Raji (cell line): ENCODE measurements around the gene CAPN15.

Experiments used
- POLR2A ChIP-seq: IDR thresholded peaks from 2 replicates; pipeline ENCODE4 v1.6.1; 2011; ENCODE audit warnings: low read depth, low read length, control low read depth; ENCODE audit not compliant: insufficient read depth

Gene CAPN15

DNA sequence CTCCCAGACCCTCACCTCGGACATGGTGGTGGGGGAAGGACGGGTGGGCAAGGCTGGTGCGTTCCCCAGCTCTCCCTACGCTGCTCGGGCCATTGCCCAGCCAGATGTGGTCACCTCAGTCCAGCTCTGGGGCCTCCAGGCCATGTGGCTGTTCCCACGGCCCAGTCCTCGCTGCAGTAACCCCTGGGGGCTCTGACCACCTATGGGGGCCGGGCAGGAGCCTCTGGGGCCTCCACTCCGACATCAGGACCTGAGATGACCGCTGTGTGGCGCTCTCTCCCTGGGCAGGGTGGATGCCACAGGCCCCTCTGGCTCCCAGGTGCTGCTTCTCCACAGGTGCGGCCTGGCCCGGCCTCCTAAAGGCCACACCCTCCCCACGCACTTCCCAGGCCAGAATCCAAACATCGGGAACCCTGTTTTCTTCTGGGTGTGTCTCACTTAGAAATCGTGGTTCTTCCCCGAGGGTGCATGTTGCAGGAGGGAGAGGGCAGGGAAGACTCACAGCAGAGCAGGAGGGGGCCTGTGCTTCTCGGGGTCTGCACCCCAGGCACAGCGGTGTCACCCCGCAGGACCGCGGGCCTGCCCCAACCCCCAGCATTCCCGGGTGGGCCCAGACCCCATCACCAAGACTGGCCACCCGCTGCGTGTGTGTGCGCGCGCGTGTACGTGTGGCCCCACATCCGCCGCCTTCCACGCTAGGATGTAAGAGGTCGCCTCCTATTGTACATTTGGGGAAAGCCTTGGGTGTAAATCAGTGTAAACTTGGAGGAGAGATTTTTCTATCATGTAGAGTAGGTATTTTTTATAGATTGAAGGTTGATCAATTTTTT is 5.9 kb upstream of the CAPN15 start:
- TF ChIP-seq POLR2A: no peak; the same call in none of the 2 replicates

DNA sequence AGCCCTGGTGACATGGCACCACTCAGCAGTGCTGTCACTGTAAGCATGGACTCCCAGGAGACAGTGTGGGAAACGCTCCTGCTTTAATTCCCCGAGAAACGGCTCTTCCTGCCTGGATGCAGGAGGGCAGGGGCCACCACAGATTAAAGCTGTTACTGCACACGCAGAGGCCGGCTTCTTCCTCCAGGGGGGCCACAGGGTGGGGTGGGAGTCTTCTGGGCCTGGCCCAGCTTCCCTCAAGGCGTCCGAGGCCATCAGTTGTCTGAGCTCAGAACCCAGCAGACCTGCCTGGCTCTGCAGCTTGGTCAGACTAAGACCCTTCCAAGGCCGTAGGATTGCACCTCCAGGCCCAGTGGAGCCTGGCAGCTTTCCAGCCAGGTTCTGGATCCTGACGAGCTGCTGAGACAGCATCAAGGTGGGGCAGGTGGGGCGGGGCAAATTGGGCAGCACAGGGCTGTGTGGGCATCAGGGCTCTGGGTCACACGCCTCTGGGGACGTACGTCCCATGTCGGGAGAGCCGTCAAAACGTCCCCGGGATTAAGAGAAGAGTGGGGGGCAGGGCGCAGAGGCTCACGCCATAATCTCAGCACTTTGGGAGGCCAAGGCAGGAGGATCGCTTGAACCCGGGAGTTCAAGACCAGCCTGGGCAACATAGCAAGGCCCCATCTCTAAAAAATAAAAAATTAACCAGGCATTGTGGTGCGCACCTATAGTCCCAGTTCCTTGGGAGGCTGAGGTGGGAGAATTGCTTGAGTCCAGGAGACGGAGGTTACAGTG is 5.0 kb upstream of the CAPN15 start:
- peak; percentile 28; the same call in 1 of the 2 replicates for TF ChIP-seq POLR2A

DNA sequence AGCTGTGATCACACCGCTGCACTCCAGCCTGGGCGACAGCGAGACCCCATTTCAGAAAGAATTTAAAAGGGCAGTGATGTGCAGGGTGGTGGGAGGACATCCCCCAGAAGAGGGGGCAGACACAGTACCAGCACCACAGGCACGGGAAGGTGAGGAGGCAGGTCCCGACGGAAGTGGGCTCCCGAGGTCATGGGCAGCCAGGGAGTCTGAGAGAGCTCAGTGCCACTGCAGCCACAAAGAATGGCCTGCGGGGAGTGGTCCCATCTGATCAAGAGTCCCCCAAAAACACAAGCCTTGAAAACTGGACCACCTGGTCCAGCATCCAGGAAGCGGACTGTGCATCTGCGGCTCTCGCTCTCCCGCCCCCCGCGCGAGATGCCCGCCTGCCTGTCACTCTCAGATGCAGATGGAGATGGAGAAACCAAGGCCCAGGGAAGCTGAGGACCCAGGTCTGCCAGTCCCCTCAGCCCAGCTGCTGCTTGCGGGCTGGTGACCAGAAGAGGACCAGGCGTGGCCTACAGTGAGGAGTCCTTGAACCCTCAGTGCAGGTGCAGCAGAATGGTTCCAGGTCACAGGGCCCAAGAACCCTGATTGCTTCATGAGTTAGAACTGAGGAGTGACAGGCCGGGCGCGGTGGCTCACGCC is 4.3 kb upstream of the CAPN15 start:
- TF ChIP-seq POLR2A: peak; percentile 45

DNA sequence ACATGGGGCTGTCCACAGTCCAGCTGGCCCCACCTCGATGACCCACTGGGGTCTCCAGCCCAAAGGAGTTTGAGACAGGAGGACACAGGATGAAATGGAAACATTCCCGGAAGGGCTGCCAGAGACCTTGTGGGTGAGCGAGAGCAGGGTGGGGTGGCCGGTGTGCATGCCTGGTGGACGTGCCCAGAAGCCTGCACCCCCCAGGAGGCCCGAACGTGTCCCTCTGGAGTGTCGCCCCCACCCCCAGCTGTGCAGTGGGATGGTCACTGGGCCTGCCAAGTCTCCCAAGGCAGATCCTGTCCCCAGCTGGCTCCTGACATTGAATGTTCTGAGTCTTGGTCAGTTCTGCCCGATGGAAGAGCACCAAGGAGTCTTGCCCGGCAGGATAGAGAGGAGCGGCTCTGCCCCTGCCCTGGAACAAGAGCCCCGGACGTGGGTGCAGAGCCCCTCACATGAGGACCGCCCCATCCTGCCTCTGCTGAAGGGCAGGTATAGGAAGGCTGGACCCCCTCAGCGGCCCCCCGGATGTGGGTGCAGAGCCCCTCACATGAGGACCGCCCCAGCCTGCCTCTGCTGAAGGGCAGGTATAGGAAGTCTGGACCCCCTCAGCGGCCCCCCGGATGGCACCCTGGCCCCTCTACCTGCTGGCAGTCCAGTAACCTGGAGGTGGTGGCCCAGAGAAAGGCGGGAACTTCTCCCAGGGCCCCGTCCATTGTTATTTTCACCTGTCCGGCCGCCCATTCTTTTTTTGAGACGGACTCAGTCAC is 3.1 kb upstream of the CAPN15 start:
- 0 out of 2 replicates have a peak, but pooled peaks have one; percentile 27 for TF ChIP-seq POLR2A

DNA sequence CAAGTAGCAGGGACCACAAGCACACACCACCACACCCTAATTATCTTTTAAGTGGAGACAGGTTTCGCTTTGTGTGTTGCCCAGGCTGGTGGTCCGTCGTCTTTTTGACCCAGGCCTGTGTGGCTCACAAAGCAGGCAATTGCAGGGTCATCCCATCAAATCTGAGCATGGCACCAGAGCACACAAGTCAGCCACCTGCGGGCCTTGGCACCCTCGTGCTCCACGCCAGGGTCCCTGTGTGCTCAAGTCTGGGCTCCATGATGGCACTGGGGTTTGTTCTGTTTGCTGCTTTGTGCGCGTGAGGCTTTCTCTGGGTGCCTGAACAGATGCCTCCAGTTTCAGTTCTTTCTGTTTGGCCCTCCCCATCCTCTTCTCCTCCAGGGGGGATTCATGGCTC is 2.4 kb upstream of the CAPN15 start:
- 0 out of 2 replicates have a peak, but pooled peaks have one; percentile 11 for TF ChIP-seq POLR2A

DNA sequence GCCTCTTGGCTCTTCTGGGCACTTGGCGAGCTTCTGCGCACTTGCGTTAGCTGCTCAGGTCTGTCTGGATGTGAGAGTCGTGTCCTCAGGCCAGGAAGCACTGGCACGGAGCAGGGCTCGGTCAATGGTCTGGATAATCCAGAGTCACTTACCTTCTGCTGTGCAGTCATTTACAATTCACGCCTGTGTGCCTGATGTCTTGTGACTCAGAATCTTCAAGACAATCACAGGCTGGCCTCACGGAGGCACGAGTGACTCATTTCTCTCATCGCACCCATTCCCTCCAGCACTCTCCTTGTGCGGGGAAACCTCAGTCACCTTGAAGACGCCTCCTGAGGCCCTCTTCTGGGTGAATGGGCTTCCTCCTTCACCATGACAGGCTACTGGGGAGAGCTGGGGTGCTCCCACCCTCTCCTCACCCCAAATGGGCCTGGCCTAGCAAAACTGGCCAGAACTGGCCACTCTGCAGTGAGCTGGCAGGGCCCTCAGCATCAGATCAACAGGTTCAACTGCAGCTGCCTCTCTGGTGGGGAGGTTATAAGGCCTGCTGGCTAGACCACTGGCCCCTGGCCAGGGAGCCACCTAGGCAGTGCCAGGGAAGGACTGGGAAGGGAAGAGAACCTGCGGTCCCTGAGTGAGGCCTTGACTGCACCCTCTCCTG is 1.9 kb upstream of the CAPN15 start:
- peak; percentile 28 for TF ChIP-seq POLR2A

DNA sequence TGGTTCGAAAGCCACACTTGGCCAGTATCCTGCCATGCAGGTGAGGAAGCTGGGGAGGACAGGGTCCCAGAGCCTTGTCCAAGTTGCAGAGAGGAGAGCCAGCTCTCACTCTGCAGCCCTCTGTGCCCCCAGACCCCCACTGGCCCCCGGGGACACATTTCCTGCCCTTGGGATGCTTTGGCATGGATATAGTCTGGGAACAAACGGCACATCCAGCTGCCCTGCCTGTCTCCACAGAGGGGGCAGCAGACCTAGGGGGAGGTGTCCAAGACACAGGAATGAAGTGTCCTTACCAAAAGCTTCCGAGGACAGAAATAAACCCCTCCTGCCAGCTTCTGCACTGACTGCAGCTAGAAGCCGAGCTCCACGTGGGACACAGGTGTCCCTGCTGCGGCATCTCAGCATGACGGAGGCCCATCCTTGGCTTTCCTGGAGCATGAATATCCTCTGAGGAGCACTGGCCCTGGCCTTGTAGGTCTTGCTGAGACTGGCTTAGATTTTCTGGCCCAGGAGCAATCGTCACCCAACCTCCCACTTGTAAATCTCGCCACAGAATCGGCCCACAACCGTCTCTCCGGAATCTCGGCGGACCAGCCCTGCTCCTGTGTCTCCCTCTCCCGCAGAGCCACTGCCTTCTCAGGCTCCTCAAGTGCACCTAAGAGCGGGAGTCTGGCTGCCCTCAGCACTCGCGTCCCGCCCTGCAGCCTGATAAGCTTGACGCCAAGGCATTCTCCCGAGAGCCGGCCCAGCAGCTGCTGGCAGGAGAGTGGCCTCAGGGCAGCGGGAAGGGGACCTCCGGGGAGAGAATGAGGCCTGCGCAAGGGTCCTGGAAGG is 1.1 kb upstream of the CAPN15 start:
- 0 out of 2 replicates have a peak, but pooled peaks have one; percentile 26 for TF ChIP-seq POLR2A

DNA sequence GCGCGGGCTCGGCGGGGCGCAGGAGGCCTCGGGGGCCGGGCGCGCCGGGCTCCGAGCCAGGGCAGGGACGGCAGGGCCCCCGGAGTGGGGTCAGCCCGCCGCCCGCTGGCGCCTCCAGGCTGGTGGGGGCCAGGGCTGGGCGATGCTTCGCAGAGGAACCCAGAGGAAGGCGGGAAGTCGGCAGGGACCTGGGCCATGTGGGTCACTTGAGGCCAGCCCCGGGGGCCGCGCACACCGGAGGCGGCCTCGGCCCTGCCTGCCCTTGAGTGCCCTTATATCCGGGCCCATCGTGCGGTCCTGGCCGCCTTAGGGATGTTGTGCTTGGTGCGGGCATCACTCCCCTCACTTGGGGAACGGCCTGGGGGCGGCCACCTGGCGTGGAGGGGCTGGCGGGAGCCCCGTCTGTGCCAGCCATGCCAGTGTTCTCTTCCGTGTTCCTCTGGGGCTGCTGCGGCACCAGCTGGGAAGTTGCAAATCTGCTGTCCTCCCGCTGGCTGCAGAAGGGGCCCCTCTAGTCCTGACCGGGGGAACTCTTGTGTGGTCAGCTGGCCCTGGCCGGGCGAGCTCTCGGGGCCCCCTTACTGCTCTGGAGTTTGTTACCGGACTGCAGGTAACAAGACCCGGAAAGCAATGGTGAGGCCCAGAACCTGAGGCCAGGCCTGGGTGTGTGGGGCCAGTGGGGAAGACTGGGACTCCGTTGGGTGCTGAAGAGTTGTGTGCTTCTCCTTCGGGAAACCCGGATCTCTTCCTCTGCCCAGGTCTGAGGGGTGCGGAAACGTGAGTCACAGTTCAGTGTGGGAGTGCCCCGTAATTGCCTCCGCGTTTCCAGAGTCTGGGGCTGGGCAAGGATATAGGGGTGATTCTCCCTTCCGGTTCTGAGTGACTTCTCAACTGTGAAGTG is 849 bp downstream of the CAPN15 start:
- TF ChIP-seq POLR2A: no peak

DNA sequence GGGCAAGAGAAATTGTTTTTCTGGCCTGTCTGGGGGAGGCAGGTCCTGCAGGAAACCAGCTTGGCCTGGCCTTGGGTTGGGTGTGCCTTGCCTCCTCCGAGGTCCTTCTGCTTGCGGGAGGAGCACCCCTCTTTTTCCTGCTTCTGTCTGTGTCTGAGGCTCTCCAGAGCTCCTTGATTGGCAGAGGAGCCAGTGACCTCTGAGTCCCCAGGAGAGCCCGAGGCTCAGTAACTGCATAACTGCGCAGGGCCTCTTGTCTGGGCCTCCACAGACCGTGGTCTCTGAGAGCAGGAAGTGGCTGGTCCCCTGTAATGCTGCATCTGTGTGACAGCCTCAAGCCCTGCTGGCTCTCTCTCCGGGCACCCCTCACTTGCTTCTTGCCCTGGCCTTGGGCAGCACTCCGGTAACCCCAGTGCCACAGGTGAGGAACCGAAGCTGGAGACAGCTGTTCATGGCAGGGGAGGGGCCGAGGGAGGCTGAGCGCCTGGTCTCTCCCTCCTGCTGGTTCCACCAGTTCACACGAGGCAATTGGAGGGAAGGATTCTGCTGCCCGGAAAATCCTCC is 1.6 kb downstream of the CAPN15 start:
- TF ChIP-seq POLR2A: no peak

DNA sequence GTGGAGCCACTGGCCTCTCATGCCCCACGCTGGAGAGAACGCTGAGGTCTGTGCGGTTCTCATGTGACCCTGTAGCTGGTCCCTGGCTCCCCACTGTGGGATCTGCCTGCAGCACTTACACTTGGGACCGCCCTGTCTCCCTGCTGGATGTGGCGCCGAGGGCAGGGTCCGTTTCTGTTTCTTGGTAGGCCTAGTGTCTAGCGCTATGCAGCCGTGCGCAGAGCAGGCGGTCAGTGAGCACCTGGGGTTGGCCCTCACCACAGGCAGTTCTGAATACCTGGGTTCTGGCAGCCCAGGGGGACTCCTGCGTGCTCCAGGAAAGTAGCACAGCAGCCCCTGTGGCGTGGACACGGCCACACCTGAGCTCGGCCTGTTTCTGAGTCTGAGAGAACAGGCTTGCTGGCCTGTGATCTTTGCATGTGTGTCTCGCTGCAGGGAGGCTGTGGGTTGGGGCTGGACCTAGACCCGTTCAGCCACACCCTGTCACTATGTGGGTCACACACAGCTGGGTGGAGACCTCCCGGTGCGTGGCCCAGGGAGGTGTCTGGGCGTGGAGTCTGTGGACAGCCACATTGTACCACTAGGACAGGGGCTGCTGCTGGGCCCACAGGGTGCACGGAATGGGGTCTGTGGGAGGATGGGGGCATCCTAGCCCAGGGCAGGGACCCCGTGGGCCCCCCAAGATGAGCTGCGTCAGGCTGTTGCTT is 2.8 kb downstream of the CAPN15 start:
- no peak for TF ChIP-seq POLR2A

DNA sequence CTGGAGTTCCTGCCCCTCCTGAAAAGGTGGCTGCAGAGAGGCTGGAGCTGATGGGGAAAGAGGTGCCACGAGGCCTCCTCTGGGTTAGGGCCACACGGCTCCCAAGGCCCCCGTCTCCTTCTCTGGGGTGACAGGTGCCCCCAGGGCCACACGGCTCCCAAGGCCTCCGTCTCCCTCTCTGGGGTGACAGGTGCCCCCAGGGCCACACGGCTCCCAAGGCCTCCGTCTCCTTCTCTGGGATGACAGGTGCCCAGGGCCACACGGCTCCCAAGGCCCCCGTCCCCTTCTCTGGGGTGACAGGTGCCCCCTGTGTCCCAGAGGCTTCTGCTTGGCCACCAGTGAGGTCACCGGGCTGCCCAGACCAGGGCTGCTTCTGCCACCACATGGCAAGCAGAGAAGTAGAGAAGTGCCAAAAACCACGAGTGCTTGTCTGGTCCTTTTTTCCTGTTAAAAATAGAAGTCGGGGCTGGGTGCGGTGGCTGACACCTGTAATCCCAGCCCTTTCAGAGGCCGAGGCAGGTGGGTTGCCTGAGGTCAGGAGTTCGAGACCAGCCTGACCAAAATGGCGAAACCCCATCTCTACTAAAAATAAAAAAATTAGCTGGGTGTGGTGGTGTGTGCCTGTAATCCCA is 4.1 kb downstream of the CAPN15 start:
- TF ChIP-seq POLR2A: no peak
